DOHH2 (cell line): ENCODE results near the gene MBTD1.

Experiments used
- H3F3A ChIP-seq: fragments of 200-600 bp; sonication (generic), shearing (Covaris generic); 2 replicates; pipeline ENCODE4 v1.6.0; 2016; ENCODE audit warnings: antibody characterized with exemption, mild to moderate bottlenecking; ENCODE audit not compliant: control insufficient read depth, insufficient read depth
- H3K27ac ChIP-seq: fragments of 200-600 bp; sonication (generic); 2 replicates; pipeline ENCODE4 v1.5.1; 2014; ENCODE audit warnings: low read depth, mild to moderate bottlenecking, low read length, moderate library complexity
- H3K27me3 ChIP-seq: fragments of 200-600 bp; sonication (generic); 2 replicates; pipeline ENCODE4 v1.6.1; 2014; ENCODE audit warnings: mild to moderate bottlenecking, low read length, mixed read lengths; ENCODE audit not compliant: control insufficient read depth
- H3K36me3 ChIP-seq: fragments of 200-600 bp; sonication (generic); 2 replicates; pipeline ENCODE4 v1.6.1; 2014; ENCODE audit warnings: mild to moderate bottlenecking, low read length, moderate library complexity, mixed read lengths; ENCODE audit not compliant: control insufficient read depth
- H3K4me1 ChIP-seq: fragments of 200-600 bp; sonication (generic); 2 replicates; pipeline ENCODE4 v1.6.1; 2014; ENCODE audit warnings: mild to moderate bottlenecking, low read length, mixed read lengths; ENCODE audit not compliant: control insufficient read depth
- H3K4me2 ChIP-seq: fragments of 200-600 bp; sonication (generic); 2 replicates; pipeline ENCODE4 v1.6.0; 2014; ENCODE audit warnings: mild to moderate bottlenecking, low read length, moderate library complexity
- H3K4me3 ChIP-seq: fragments of 200-600 bp; sonication (generic); 2 replicates; pipeline ENCODE4 v1.5.1; 2014; ENCODE audit warnings: mild to moderate bottlenecking, low read length, mixed read lengths
- H3K79me2 ChIP-seq: fragments of 200-600 bp; sonication (generic); 2 replicates; pipeline ENCODE4 v1.6.1; 2014; ENCODE audit warnings: mild to moderate bottlenecking, low read length, mixed read lengths; ENCODE audit not compliant: control insufficient read depth
- H3K9me2 ChIP-seq: fragments of 200-600 bp; sonication (generic); replicated peaks from 2 replicates; pipeline ENCODE4 v1.6.1; 2014; ENCODE audit warnings: mild to moderate bottlenecking, low read length, mixed read lengths; ENCODE audit not compliant: control insufficient read depth
- H3K9me3 ChIP-seq: fragments of 200-600 bp; sonication (generic); 2 replicates; pipeline ENCODE4 v1.6.1; 2014; ENCODE audit warnings: antibody characterized with exemption, low read length, mixed read lengths; ENCODE audit not compliant: control insufficient read depth, insufficient read depth
- H4K20me1 ChIP-seq: fragments of 200-600 bp; sonication (generic); 2 replicates; pipeline ENCODE4 v1.6.0; 2014; ENCODE audit warnings: low read depth, mild to moderate bottlenecking, antibody characterized with exemption, low read length, moderate library complexity; ENCODE audit not compliant: control insufficient read depth, insufficient read depth
- EZH2phosphoT487 ChIP-seq: fragments of 200-600 bp; sonication (generic); IDR thresholded peaks from 2 replicates; pipeline ENCODE4 v1.6.1; 2017; ENCODE audit warnings: borderline replicate concordance, mild to moderate bottlenecking, antibody characterized with exemption, low read length, moderate library complexity, mixed read lengths
- TF ChIP-seq, protein P1 (sequence below): fragments of 200-600 bp; sonication (generic); IDR thresholded peaks from one replicate; pipeline ENCODE4 v1.5.1; 2014; ENCODE audit warnings: antibody characterized with exemption, mild to moderate bottlenecking, low read depth, low read length; ENCODE audit not compliant: poor library complexity, severe bottlenecking

The MBTD1 gene

DNA sequence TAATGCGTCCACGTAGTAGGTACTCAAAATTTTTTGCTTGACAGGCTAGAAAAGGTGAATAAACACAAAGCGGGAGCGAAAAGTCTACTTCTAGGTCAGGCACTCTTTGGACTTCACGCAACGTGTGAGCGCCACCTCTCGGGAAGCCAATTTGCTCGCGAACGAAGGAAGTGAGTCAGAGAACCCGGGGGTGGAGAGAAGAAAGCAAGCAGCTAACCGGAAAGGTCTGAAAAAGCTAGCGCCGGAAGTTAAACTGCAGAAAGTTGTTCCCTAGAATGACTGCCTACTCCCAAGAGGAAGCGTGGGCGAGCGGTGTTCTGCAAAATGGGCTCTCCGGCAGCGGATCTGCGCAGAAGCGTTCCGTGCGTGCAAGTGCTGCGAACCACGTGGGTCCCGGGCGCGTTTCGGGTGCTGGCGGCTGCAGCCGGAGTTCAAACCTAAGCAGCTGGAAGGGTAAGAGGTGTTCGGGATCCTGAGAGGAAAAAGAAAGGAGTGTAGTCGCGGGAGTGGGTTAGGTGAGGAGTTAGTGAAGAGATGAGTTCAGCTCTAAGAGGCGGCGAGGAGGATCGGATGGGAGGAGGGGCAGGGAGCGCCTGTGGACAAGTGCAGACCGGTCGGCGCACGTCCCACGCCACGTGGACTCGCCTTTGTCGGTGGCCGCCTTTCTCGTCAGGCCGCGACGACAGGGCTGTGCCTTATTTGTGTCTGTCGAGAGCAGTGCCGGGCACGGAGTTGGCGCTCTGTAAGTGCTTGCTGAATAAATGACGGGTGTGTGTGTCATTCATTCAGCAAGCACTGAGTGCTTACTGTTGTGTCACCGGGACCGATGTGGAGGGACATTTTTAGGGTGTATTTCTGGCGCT is 106.4 kb downstream of the MBTD1 start, which contains the start of gene NME1:
TSS of gene NME1 (plus strand) at position 350 of the 863 bp plus-strand sequence. CDS start 2,096 bp downstream, outside the sequence.
- peaks cover 51% of the 10 kb centered on the region for H3K79me2 ChIP-seq
- H3K4me2 ChIP-seq: peak within 1 kb of the TSS; percentile 66
- H3K4me1 ChIP-seq: peaks cover 23% of the 10 kb centered on the region
- no peak for TF ChIP-seq EZH2phosphoT487
- TF ChIP-seq, protein P1, sequence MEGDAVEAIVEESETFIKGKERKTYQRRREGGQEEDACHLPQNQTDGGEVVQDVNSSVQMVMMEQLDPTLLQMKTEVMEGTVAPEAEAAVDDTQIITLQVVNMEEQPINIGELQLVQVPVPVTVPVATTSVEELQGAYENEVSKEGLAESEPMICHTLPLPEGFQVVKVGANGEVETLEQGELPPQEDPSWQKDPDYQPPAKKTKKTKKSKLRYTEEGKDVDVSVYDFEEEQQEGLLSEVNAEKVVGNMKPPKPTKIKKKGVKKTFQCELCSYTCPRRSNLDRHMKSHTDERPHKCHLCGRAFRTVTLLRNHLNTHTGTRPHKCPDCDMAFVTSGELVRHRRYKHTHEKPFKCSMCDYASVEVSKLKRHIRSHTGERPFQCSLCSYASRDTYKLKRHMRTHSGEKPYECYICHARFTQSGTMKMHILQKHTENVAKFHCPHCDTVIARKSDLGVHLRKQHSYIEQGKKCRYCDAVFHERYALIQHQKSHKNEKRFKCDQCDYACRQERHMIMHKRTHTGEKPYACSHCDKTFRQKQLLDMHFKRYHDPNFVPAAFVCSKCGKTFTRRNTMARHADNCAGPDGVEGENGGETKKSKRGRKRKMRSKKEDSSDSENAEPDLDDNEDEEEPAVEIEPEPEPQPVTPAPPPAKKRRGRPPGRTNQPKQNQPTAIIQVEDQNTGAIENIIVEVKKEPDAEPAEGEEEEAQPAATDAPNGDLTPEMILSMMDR: peak; percentile 95
- peaks cover 47% of the 10 kb centered on the region for H3K36me3 ChIP-seq
- H3K9me3 ChIP-seq: no peaks in the 10 kb centered on the region
- peak within 1 kb of the TSS; percentile 48 for H3K27ac ChIP-seq
- no peaks in the 10 kb centered on the region for H3K9me2 ChIP-seq
- no peaks in the 10 kb centered on the region for H3F3A ChIP-seq
- H3K27me3 ChIP-seq: no peaks in the 10 kb centered on the region
- peak within 1 kb of the TSS; percentile 78 for H3K4me3 ChIP-seq
- H4K20me1 ChIP-seq: peaks cover 3% of the 10 kb centered on the region

DNA sequence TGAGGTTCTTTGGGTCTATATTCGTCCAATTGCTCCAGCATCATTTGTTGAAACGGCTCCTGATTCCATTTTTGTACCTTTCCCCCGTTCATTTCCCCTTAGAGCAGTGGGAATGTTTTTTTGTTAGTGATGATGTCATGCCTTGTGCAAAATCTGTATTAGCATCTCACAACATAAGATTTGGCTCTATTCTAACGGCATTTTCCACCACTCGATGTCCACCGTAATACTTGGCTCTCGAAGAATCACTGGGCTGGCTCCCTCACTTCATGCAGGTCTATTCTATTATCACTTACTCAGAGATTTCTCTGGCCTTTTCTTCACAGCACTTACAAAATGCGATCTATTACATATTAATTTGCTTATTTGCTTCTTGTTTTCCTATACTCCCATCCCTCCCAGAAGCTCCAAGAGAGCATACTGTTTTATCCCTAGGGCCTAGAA is 107.1 kb downstream of the MBTD1 start:
- peak overlapping the region; percentile 59 for H3K4me3 ChIP-seq
- no peaks in the 10 kb centered on the region for H3K9me2 ChIP-seq
- H3K36me3 ChIP-seq: peaks cover 41% of the 10 kb centered on the region
- H3K9me3 ChIP-seq: no peaks in the 10 kb centered on the region
- TF ChIP-seq, protein P1: no peak
- TF ChIP-seq EZH2phosphoT487: no peak
- H3K4me1 ChIP-seq: peaks cover 23% of the 10 kb centered on the region
- peak overlapping the region; percentile 66 for H3K4me2 ChIP-seq
- no peaks in the 10 kb centered on the region for H3F3A ChIP-seq
- H3K79me2 ChIP-seq: peaks cover 44% of the 10 kb centered on the region
- H3K27ac ChIP-seq: peak overlapping the region; percentile 48
- H4K20me1 ChIP-seq: peaks cover 3% of the 10 kb centered on the region
- H3K27me3 ChIP-seq: no peaks in the 10 kb centered on the region

DNA sequence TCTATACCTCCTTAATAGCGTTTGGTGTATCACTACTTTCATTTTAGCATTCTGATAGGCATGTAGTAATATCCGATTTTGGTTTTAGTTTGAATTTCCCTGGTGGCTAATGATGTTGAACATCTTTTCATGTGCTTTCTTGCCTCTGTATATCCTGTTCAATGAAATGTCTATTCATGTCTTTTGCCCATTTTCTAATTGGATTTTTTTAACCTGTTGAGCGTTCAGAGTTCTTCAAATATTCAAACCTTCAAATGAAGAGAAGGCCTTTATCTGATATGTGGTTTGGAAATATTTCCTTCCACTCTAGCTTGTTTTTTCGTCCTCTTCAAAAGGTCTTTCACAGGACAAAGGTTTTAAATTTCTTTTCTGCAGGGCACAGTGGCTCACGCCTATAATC is 108.9 kb downstream of the MBTD1 start:
- H3K27me3 ChIP-seq: no peaks in the 10 kb centered on the region
- no peaks in the 10 kb centered on the region for H3K9me2 ChIP-seq
- H4K20me1 ChIP-seq: no peaks in the 10 kb centered on the region
- H3F3A ChIP-seq: no peaks in the 10 kb centered on the region
- TF ChIP-seq, protein P1: no peak
- TF ChIP-seq EZH2phosphoT487: no peak
- H3K4me3 ChIP-seq: no peak overlapping the region
- H3K9me3 ChIP-seq: no peaks in the 10 kb centered on the region
- H3K27ac ChIP-seq: no peak overlapping the region
- peaks cover 26% of the 10 kb centered on the region for H3K79me2 ChIP-seq
- H3K36me3 ChIP-seq: peaks cover 22% of the 10 kb centered on the region
- H3K4me2 ChIP-seq: no peak overlapping the region
- H3K4me1 ChIP-seq: peaks cover 21% of the 10 kb centered on the region
